MM.1S (cell line): ENCODE measurements around the gene RGS12.

Source experiments
- EZH2phosphoT487 ChIP-seq: fragments of 300-600 bp; sonication (generic); IDR thresholded peaks from 2 replicates; pipeline ENCODE4 v1.6.1; 2018; ENCODE audit warnings: antibody characterized with exemption, low read length
- TF ChIP-seq, protein P1 (sequence below): fragments of 300-600 bp; sonication (generic); IDR thresholded peaks from 2 replicates; pipeline ENCODE4 v1.5.1; 2016; ENCODE audit warnings: antibody characterized with exemption, low read length, mixed read lengths

DNA sequence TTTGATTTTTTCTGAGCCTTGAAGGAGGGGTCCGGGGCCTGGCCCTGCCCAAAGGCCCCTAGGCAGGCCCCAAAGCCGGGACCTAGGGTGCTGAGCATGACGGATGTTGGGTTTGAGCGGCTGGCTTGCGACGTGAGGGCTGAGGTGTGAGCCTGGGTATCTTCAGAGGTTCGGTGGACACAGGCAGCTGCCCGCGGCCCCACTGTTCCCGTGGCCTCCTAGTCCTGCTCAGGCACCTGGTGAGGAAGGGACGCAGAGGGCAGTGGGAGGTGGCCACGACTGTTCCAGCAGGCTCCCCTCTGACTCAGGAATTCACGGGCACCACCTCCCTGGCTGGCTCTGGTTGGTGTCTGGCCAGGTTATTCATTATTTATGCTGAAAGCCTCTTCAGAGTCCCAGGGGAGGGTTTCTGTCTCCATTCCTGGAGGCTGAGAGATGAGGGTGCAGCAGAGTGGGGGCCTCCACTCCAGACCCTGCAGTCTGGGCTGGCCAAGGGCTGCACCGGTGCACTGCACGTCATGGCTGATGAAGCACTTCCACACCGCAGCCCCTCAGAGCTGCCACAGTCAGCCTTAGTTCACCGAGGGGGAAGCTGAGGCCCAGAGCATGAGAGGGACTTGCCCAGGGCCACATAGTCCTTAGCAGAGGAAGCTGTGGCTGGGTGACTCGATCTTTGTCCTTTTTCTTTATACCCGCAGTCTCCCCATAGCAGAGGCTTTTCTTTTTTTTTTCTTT is 41.7 kb upstream of the RGS12 start:
- TF ChIP-seq EZH2phosphoT487: no peak
- TF ChIP-seq, protein P1, sequence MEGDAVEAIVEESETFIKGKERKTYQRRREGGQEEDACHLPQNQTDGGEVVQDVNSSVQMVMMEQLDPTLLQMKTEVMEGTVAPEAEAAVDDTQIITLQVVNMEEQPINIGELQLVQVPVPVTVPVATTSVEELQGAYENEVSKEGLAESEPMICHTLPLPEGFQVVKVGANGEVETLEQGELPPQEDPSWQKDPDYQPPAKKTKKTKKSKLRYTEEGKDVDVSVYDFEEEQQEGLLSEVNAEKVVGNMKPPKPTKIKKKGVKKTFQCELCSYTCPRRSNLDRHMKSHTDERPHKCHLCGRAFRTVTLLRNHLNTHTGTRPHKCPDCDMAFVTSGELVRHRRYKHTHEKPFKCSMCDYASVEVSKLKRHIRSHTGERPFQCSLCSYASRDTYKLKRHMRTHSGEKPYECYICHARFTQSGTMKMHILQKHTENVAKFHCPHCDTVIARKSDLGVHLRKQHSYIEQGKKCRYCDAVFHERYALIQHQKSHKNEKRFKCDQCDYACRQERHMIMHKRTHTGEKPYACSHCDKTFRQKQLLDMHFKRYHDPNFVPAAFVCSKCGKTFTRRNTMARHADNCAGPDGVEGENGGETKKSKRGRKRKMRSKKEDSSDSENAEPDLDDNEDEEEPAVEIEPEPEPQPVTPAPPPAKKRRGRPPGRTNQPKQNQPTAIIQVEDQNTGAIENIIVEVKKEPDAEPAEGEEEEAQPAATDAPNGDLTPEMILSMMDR: no peak
